Fibroblast of the aortic adventitia (primary cell): ENCODE data around the gene PHACTR1. TPM values are rescaled to one million over a fixed set of nuclear protein-coding genes. Genes with fewer than 3 reads are reported as not detected.

Source experiments
- DNase-seq: peaks from one replicate; pipeline ENCODE4 v3.0.0-alpha.2; 2010; ENCODE audit warnings: low read depth
- H3K4me3 ChIP-seq: 2 replicates; pipeline ENCODE4 v1.5.1; 2011; ENCODE audit warnings: low read depth, mild to moderate bottlenecking, control low read depth, low read length, moderate library complexity
- total RNA-seq: library from RNA; depleted of rRNA; stranded (reverse); fragments of >200 nt; gene quantifications from 2 replicates; pipeline ENCODE4 v1.2.3, GENCODE V29; 2012; ENCODE audit warnings: low replicate concordance
- TF ChIP-seq, protein P1 (sequence below): IDR thresholded peaks from 2 replicates; pipeline ENCODE4 v1.5.1; 2011; ENCODE audit warnings: mild to moderate bottlenecking, low read length, control low read depth, inconsistent platforms; ENCODE audit not compliant: insufficient read depth

Gene PHACTR1
- total RNA-seq, 1 donor, result 0.99 TPM

DNA sequence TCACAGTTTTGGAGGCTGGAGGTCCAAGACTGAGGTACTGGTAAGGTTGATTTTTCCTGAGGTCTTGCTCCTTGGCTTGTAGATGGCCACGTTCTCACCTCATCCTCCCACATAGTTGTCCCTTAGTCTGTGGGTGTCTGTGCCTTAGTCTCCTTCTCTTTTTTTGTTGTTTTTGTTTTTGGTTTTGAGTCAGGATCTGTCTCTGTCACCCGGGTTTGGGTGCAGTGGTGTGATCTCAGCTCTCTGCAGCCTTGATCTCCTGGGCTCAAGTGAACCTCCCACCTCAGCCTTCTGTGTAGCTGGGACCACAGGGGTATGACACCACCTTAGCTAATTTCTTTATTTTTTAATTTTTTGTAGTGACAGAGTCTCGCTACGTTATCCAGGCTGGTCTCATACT is 245.2 kb downstream of the PHACTR1 start:
- H3K4me3 ChIP-seq, result no peak overlapping the region
- no peak for DNase-seq
- TF ChIP-seq, protein P1, sequence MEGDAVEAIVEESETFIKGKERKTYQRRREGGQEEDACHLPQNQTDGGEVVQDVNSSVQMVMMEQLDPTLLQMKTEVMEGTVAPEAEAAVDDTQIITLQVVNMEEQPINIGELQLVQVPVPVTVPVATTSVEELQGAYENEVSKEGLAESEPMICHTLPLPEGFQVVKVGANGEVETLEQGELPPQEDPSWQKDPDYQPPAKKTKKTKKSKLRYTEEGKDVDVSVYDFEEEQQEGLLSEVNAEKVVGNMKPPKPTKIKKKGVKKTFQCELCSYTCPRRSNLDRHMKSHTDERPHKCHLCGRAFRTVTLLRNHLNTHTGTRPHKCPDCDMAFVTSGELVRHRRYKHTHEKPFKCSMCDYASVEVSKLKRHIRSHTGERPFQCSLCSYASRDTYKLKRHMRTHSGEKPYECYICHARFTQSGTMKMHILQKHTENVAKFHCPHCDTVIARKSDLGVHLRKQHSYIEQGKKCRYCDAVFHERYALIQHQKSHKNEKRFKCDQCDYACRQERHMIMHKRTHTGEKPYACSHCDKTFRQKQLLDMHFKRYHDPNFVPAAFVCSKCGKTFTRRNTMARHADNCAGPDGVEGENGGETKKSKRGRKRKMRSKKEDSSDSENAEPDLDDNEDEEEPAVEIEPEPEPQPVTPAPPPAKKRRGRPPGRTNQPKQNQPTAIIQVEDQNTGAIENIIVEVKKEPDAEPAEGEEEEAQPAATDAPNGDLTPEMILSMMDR, result no peak

- TF ChIP-seq, protein P1, result no peak
- no peak overlapping the region for H3K4me3 ChIP-seq
- DNase-seq, result no peak
Measured at GRCh38 chr6:12962529-12962928, 246.0 kb downstream of the PHACTR1 start.

DNA sequence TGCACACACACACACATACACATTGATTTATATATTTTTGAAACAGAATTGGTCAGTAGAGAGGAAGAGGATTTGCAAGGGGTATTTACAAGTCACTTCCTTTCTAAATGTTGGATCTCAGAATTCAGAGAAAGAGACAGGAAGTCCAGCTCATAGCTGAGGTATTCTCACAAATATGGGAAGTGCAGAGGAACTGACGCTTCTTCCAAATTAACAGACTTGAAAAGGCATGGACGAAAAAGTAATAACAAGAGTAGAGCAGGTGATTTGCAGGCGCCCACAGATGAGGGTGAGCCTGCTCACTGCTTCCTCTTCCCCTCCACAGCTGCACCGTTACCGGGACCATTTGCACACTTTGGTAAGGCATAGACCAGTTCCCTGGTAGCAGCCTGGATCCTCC is 246.4 kb downstream of the PHACTR1 start:
- peak; percentile 14 for DNase-seq
- TF ChIP-seq, protein P1, result no peak
- no peak overlapping the region for H3K4me3 ChIP-seq

DNA sequence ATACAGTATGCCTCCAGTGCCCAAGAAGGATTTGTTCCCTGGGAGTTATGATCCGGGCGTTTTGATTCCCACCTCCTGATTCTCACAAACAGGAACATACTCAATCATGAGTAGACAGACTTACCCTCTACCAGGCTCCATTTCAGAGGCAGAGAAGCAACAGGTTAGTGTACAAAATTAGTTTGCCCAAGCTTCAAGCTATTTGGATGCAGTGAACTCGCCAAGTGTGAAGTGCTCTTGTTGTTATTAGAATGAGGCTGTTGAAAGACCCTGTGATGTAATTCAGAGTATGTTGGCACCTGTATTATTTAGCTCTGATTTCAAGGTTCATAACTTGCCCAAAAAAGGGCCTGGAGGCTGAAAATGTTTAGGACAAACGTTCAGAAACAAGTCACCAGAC is 247.0 kb downstream of the PHACTR1 start:
- no peak for DNase-seq
- no peak overlapping the region for H3K4me3 ChIP-seq
- TF ChIP-seq, protein P1, result no peak

DNA sequence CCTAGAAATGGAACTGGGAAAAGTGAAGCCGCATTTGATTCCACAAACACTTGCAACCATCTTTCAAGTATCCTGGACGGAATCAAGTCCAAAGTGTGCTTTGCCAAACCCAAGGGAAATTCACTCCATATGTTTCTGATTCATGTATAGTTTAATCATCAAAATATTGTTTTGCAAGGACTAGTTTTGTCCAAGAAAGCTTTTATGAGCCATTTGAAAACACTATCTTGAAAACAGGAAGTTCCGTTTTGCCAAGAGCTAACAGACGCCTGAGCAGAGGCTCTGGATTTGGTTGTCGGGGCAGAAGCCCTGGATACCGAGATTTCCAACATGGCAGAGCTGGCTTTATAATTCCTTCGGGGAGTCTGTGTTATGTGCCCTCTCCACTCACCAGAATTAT is 251.1 kb downstream of the PHACTR1 start:
- H3K4me3 ChIP-seq, result no peak overlapping the region
- peak; percentile 65 for DNase-seq

DNA sequence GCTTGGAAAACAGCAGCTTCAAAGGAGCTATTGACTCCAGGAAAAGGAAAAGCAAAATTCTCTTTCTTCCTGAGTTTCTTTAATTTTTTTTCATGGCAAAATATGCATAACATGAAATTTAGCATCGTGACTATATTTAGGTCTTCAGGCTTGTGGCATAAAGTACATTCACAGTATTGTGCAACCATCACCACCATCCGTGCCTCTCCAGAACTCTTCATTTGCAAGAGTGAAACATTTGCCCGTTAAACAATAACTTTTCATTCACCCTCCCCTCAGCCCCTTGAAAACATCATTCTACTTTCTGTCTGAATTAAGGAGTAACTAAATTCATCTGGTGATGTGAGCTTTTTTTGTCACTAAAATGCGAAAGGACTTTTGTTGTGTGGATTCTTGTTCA is 251.7 kb downstream of the PHACTR1 start:
- H3K4me3 ChIP-seq, result no peak overlapping the region
- TF ChIP-seq, protein P1, result no peak
- DNase-seq, result no peak

More for the DNA sequence above, 251.1 kb downstream of the PHACTR1 start:
- TF ChIP-seq, protein P1, result no peak

GRCh38 chr6:12968839-12969558 is 252.4 kb downstream of the PHACTR1 start:
- H3K4me3 ChIP-seq, result no peak overlapping the region
- TF ChIP-seq, protein P1, result no peak
- DNase-seq, result peak; percentile 24
